HG03378 (cell line): Measurements from ENCODE around the gene MEIKIN.
"Not testable (repeated sequence)": the region's sequence is repeated elsewhere in the genome, so short reads cannot be mapped to it uniquely, and the experiment has no call there.

Source experiments
- ATAC-seq: cut with Tn5 transposase; IDR thresholded peaks from one replicate; pipeline ENCODE4 v1.9.1; 2021; ENCODE audit warnings: mild to moderate bottlenecking, moderate library complexity; ENCODE audit not compliant: unreplicated experiment

MEIKIN gene

DNA sequence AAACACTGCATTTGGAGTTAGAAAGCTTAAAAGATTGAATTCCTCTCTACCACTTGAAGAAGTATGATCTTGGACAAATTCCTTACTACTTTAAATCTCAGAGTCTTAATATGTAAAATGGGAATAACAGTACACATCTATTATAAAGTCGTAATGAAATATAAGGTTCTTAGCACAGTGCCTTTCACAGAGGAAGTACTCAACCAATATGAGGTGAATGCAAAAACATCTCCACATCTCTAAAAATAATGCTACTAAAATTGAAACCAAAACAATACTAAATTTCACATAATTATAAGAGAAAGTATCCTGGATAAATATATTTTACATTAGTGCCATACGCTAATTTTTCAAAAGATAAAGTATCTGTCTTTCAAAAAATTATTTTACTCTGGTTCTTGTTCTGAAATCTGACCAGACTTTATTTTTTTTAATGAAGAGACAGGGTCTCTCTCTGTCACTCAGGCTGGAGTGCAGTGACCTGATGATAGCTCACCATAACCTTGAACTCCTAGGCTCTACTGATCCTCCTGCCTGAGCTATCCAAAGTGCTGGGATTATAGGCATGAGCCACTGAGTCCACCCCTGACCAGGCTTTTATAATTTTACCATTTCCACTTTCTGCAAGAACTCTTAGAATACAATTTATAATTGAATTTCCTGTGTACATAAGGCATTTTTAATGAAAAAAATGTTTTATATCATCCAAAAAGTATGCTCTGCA is 127.3 kb downstream of the MEIKIN start:
- ATAC-seq = no peak

GRCh38 chr5:131814990-131815389 is 130.5 kb downstream of the MEIKIN start:
- ATAC-seq = no peak

DNA sequence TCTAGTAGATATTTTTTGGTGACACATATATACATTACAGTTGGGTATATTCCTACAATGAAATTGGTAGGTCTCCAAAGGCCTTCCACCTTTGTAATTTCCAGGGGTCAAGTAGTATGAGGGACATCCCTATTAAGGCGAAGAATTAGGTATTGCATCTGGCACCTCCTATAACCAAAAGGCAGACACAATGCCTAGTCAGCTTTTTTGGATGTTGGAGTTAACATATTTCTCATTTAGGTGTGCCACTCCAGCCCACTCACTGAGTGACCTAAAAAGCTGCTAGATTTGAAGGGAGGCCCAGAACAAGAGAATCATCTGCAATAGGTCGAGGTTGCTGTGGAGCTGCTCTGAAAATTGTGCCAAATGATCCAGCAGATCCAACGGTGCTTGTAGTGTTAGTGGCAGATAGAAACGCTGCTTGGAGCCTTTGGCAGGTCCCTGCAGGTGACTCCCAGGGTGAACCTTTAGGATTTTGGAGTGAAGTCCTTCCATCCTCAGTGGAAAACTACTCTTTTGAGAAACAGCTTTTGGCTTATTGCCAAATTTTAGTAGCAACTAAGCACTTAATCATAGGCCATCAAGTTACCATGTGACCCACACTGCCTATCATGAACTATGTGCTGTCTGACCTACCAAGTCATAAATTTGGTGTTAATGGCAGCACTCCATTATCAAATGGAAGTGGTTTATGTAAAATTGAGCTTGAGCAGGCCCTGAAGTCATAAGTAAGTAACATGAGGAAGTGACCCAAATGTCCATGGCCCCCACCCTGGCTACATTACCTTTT is 132.9 kb downstream of the MEIKIN start:
- ATAC-seq = no peak

GRCh38 chr5:131810510-131811249 is 134.8 kb downstream of the MEIKIN start:
- no peak for ATAC-seq

DNA sequence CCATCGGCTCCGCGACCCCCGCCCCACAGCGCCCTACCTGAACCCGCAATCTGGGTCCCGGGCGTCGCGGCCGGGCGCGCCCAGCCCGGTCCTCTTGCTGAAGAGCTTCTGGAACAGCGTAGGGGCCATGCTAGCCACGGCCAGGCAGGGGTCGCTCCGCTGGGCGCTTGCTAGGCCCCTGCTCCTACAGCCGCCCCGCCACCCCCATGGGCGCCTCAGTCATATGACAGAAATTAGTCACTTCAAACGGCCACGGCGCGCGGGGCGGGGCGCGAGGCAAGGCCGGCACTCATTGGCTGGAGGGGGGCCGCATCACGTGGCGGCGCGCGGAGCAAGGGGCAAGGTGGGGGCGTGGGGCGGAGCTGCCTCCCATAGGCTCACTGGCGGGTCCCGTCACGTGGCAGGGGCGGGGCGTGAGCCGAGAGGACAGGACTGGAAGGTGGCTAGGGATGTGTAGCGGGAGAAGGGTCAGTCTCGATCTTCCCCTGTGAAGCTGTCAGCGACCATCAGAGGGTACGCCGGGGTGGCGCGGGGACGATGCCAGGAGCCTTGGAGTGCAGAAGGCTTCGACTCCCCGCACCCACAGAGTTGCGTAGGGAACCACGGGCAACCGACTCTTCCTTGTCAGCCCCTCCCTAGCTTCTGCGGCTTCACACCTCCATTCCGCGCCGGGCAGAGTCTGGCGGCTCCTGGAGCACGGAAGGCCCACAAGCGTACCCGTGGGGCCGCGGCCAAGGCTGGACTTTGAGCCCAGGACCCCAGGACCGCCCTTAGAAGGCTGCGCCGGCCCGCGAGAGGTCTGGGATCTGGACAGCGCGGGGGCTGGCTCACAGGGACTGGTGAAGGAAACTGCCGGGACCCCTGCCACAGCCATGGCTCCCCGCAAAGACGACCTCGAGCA is 148.4 kb downstream of the MEIKIN start, which contains the start of gene FNIP1:
Gene FNIP1 (minus strand): TSS at position 225 of the 901 bp plus-strand sequence. CDS start 96 bp downstream, at position 129.
- peak; percentile 89 for ATAC-seq

DNA sequence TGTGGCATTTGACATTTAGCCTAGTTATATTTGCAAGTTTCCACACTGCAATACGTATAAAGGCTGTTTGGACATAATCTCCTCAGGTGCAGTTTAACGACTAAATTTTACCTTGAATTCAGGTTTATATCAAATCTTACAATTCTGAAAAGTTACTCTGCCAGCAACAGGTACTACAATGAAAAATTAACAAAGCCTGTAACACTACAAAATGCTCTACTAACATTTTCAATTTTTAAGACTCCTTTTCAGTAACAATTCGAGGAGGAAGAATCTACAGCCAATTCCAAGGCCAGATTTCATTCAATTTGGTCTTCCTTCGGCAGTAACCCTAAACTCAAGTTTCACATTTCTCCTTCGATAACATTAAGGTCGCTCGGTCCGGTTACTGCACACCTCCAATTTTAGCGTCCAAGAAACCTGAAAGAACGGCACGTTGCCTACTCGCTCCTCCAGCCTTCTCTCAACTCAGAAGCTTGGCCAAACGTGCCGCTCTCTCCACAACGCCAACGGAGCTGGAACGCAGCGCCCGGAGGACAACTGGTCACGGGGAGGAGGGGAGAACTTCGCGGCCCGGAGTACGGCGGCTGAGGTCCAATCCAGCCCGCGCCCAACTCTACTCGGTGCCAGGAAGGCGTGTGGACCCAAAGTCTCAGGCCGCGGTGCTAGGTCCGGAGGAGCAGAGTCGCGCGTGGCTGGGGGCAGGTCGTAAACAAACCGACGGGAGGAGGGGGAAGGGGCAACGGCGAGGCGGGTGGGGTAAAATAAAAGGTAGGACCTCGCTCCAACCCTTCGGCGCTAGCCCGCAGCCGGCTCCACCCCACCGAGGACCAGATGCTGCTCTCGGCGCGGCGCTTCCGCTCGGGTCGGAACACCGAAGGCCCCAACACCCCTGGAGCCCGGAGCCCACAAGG is 149.3 kb downstream of the MEIKIN start:
- ATAC-seq = no peak

- no peak for ATAC-seq
These were observed 150.2 kb downstream of the MEIKIN start for GRCh38 chr5:131795228-131795627.

DNA sequence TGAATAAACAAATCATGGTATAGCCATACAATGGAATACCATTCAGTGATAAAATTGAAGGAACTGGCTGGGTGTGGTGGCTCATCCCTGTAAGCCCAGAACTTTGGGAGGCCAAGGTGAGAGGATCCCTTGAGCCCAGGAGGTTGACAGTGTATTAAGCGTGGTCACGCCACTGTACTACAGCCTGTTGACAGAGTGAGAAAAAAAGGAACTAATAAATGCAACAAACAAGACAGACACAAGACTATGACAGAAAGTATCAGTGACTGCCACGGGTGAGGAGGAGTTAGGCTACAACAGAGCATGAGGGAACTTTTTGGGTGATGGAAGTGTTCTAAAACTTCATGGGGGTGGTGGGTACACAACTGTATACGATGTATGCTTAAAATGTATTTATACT is 150.9 kb downstream of the MEIKIN start:
- no peak for ATAC-seq

- no peak for ATAC-seq
These were observed 152.6 kb downstream of the MEIKIN start for GRCh38 chr5:131792896-131793295.

- ATAC-seq = no peak
These were observed 153.6 kb downstream of the MEIKIN start for GRCh38 chr5:131791866-131792265.

- no peak for ATAC-seq
These were observed 154.9 kb downstream of the MEIKIN start for GRCh38 chr5:131790550-131790949.

- no peak for ATAC-seq
These were observed 155.7 kb downstream of the MEIKIN start for GRCh38 chr5:131789765-131790164.

GRCh38 chr5:131787736-131788135 is 157.7 kb downstream of the MEIKIN start:
- ATAC-seq = no peak

GRCh38 chr5:131786900-131787692 is 158.4 kb downstream of the MEIKIN start:
- no peak for ATAC-seq

DNA sequence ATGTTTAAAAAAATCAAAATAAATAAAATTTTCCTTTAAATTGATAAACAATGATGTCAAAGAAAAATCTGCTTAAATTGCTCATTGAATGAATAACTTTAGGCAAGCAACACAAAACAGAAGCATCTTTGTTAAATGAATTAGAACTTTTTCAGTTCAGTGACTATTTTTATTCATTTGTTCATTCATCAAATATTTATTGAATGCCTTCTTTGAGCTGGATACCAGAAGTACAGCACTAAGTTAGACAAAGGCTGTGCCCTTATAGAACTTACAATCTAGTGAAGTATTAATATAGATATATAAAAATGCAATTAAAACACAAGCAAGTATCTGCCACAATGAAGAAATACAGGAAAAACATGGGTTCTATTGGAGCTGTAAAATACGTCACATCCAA is 159.4 kb downstream of the MEIKIN start:
- no peak for ATAC-seq

DNA sequence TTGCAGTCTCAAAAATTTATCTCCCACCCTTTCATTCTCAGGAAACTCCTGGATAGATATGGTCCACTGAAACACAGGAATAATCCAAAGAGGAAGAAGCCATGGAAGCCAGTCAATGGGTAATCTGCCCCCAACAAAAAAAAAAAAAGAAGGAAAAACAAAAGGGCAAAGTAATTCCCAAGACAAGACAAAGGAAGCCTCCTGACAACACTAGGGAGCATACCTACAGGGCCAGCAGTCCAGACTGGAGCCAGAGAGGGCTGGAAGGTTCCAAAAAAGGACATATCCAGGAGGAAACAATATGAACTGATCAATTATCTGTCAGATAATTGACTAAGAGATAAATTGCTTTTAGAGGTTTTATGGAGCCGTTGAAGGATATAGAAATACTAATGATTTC is 161.6 kb downstream of the MEIKIN start:
- ATAC-seq = no peak

DNA sequence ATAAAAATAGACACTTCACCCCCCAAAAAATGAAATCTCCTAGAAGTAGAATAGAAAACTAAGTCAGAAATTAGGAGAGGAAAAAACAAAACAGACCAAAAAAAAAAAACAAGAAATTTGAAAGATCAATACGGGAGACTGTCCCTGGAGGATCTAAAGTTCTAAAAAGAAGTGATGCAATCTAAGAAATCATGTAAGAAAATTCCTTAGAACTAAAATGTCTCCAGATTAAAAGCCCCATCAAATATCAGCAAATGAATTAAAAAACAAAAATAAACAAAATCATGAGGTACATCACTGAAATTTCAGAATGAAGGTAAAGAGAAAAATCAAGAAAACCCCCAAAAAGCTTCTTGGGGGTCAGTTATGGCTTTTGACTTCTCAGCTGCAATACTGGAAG is 162.1 kb downstream of the MEIKIN start:
- ATAC-seq = no peak

GRCh38 chr5:131782717-131783116 is 162.7 kb downstream of the MEIKIN start:
- no peak for ATAC-seq

GRCh38 chr5:131778141-131778540 is 167.3 kb downstream of the MEIKIN start:
- ATAC-seq = not testable (repeated sequence)
